Measurements from ENCODE around the gene CHCHD3.

CHCHD3 gene

GRCh38 chr7:133079296-133079695 lies 2.6 kb downstream of the CHCHD3 start:
- DNase-seq = no peak
- Histone ChIP-seq H3K9me3 (ENCODE audit: severe bottlenecking) (no peaks in the 10 kb centered on the region), H3K4me3 (ENCODE audit: low read depth, low read length) (no peak overlapping the region), H3K27me3 (ENCODE audit: insufficient read depth, low read depth, severe bottlenecking) (no peaks in the 10 kb centered on the region), H3K36me3 (peaks cover 27% of the 10 kb centered on the region), H3K27ac (no peak overlapping the region)
- no peak for TF ChIP-seq CTCF (IDR thresholded peaks at IDR 0.05; ENCODE audit: low read depth, low read length)

- Histone ChIP-seq H3K9me3 (ENCODE audit: severe bottlenecking) (no peaks in the 10 kb centered on the region), H3K4me3 (ENCODE audit: low read depth, low read length) (no peak overlapping the region), H3K36me3 (peaks cover 27% of the 10 kb centered on the region), H3K27ac (no peak overlapping the region), H3K27me3 (ENCODE audit: insufficient read depth, low read depth, severe bottlenecking) (no peaks in the 10 kb centered on the region)
- TF ChIP-seq CTCF (IDR thresholded peaks at IDR 0.05; ENCODE audit: low read depth, low read length) = no peak
- DNase-seq = no peak
These were observed 4.5 kb downstream of the CHCHD3 start for GRCh38 chr7:133077394-133077793.

DNA sequence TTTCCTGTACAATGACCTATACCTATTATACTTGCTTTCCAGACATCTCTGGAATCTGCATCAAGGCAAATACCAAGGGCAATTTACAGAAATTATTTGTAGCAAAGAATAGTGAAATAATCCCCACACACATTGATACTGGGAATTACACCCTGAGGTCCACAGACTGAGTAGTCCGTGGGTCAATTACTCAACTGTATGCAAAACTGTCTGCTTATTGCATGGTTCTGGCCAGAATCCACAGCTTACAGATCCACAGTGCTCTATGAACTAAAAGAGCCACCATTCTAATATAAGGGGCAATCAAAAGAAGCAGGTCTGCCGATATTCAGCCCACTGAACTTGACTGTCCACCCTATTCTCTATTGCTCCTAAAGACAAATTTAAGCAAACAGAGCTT lies 5.7 kb downstream of the CHCHD3 start:
- TF ChIP-seq CTCF (IDR thresholded peaks at IDR 0.05; ENCODE audit: low read depth, low read length) = no peak
- Histone ChIP-seq H3K9me3 (ENCODE audit: severe bottlenecking) (no peaks in the 10 kb centered on the region), H3K4me3 (ENCODE audit: low read depth, low read length) (no peak overlapping the region), H3K27me3 (ENCODE audit: insufficient read depth, low read depth, severe bottlenecking) (no peaks in the 10 kb centered on the region), H3K27ac (no peak overlapping the region), H3K36me3 (peaks cover 22% of the 10 kb centered on the region)
- no peak for DNase-seq

DNA sequence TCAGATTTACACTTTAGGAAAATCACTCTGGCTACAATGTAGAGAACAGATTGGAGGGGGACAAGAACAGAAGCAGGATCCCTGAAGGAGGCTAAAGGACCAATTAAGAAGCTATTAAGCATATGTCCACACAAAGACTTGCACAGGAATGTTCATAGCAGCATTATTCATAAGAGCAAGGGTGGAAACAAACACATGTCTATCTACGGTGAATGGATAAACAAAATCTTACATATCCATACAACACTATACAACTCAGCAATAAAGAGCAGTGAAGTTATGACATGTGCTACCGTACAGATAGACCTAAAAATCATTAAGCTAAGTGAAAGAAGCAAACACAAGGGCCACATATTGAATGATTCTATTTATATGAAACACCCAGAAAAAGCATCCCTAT lies 10.4 kb downstream of the CHCHD3 start:
- no peak for DNase-seq
- Histone ChIP-seq H3K9me3 (ENCODE audit: severe bottlenecking) (no peaks in the 10 kb centered on the region), H3K4me3 (ENCODE audit: low read depth, low read length) (no peak overlapping the region), H3K36me3 (peaks cover 28% of the 10 kb centered on the region), H3K27me3 (ENCODE audit: insufficient read depth, low read depth, severe bottlenecking) (no peaks in the 10 kb centered on the region), H3K27ac (no peak overlapping the region)
- TF ChIP-seq CTCF (IDR thresholded peaks at IDR 0.05; ENCODE audit: low read depth, low read length) = no peak

DNA sequence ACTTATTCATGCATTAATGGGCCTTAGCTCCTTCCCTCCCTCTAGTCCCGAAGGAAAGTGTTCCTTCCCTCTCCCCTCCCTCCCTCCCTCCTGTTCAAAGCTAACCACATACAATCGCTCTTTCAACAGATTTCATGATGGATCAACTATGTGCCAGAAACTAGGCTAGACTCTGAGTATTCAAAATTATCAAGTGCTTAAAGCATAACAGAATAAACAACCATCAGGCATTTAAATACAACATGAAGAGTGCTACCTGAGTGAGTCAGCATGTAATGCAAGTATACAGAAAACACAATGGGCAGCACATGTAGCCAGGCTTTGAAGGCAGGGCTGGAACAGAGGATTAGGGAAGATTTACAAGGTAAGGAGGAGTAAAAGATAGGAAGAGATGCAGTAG lies 11.3 kb downstream of the CHCHD3 start:
- peaks cover 33% of the 10 kb centered on the region for H3K36me3 ChIP-seq

More for the DNA sequence above, 11.3 kb downstream of the CHCHD3 start:
- Histone ChIP-seq H3K27ac (peak overlapping the region; percentile 39), H3K4me3 (ENCODE audit: low read depth, low read length) (no peak overlapping the region), H3K9me3 (ENCODE audit: severe bottlenecking) (no peaks in the 10 kb centered on the region), H3K27me3 (ENCODE audit: insufficient read depth, low read depth, severe bottlenecking) (no peaks in the 10 kb centered on the region)
- DNase-seq = peak; percentile 46
- TF ChIP-seq CTCF (IDR thresholded peaks at IDR 0.05; ENCODE audit: low read depth, low read length) = no peak
